Esophagus muscularis mucosa (tissue), 3 donors: ENCODE measurements around the gene ARSH.

Experiments
- CTCF ChIP-seq, 3 experiments: fragments of 200-600 bp in 2 of 3; fragments of 450-650 bp in 1 of 3; sonication (generic) in 2 of 3; IDR thresholded peaks; one replicate each; pipeline ENCODE4 v1.5.1; 2017 to 2019; ENCODE audit warnings: antibody characterized with exemption in 3 of 3, mild to moderate bottlenecking in 2 of 3, moderate library complexity in 1 of 3
- EP300 ChIP-seq: sonication (generic); formaldehyde crosslinking; IDR thresholded peaks from one replicate; pipeline ENCODE4 v1.6.1; 2017; ENCODE audit warnings: antibody characterized with exemption

- TF ChIP-seq CTCF (IDR thresholded peaks at IDR 0.05) (no peak), EP300 (no peak)
These were observed 22.0 kb upstream of the ARSH start for GRCh38 chrX:2984342-2984741.
